SK-N-MC (cell line): ENCODE measurements around the gene LRRC3B.

ENCODE experiments used
- EZH2 ChIP-seq: fragments of 200-600 bp; sonication (generic); IDR thresholded peaks from one replicate; pipeline ENCODE4 v1.6.1; 2017; ENCODE audit warnings: antibody characterized with exemption
- FOXP2 ChIP-seq: optimal IDR thresholded peaks from 2 replicates; pipeline ENCODE3; 2011; ENCODE audit warnings: mild to moderate bottlenecking, moderate library complexity; ENCODE audit not compliant: insufficient read depth; ENCODE audit errors: extremely low read length, control extremely low read depth
- POLR2AphosphoS5 ChIP-seq: IDR thresholded peaks from 2 replicates; pipeline ENCODE4 v1.6.1; 2012; ENCODE audit warnings: mild to moderate bottlenecking, low read depth, low read length, borderline replicate concordance

- TF ChIP-seq POLR2AphosphoS5 (no peak), FOXP2 (no peak), EZH2 (no peak)
These were observed 1.0 kb downstream of the LRRC3B start for GRCh38 chr3:26623419-26624208.
